RWPE1 (cell line): ENCODE results near the gene SERHL2.
"Not testable (repeated sequence)": the region's sequence is repeated elsewhere in the genome, so short reads cannot be mapped to it uniquely, and the experiment has no call there.

Experiments used
- CTCF ChIA-PET: fragments of 350-600 bp; sonication (Branson Sonifier 250); formaldehyde crosslinking; extraction: SDS; loops from one replicate; lab custom pipeline; 2021; lab: Yijun Ruan, JAX
- POLR2A ChIA-PET: fragments of 400-600 bp; formaldehyde crosslinking; extraction: SDS; loops from one replicate; lab custom pipeline; 2020; ENCODE audit warnings: antibody characterized with exemption; ENCODE audit not compliant: low non-redundant PET; lab: Yijun Ruan, JAX
- DNase-seq: peaks from one replicate; pipeline ENCODE4 v3.0.0; 2012; ENCODE audit warnings: low spot score
- H3K27ac ChIP-seq: fragments of 450-650 bp; 2 replicates; pipeline ENCODE4 v1.5.1; 2017
- CTCF ChIP-seq: fragments of 450-650 bp; conservative IDR thresholded peaks from 2 replicates; pipeline ENCODE4 v1.5.1; 2017; ENCODE audit warnings: low read depth, mild to moderate bottlenecking

SERHL2 gene

GRCh38 chr22:42562279-42562678 is 8.5 kb downstream of the SERHL2 start:
- H3K27ac ChIP-seq = no peak overlapping the region
- no peak for DNase-seq
- no peak for TF ChIP-seq CTCF
- ChIA-PET CTCF (no interaction called here), POLR2A (no interaction called here)

DNA sequence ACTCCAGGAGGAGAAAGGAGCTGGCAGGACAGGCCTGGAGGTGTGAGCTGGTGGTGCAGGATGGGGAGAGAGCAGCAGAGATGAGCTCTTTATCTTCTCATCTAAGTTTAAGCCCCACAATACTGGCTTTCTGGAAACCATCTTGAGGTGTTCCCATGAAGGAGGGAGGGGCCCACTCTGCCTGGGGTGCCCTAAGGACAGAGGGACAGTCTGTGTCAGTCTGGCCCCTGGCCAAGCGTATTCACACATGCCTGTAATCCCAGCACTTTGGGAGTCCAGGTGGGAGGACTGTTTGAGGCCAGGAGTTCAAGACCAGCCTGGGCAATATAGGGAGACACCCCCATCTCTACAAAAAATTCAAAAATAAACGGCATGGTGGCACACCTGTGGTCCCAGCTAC is 8.9 kb downstream of the SERHL2 start:
- CTCF ChIA-PET = no interaction called here
- no peak for DNase-seq
- no peak for TF ChIP-seq CTCF
- H3K27ac ChIP-seq = no peak overlapping the region
- POLR2A ChIA-PET = no interaction called here

DNA sequence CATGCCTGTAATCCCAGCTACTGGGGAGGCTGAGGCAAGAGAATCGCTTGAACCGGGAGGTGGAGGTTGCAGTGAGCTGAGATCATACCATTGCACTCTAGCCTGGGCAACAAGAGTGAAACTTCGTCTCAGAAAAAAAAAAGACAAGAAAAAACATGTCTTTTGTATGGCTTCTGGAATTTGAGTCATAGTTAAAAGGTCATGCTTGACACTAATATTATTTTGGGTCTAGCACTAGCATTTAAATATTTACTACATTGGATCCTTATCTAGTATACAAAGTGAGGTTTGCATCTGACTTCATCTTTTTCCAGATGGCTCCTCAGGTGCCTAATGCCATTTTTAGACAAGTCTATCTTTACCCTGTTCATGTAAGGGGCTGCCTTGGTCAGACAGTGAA is 10.2 kb downstream of the SERHL2 start:
- DNase-seq, POLR2A ChIA-PET, CTCF ChIA-PET, H3K27ac ChIP-seq: not testable (repeated sequence)

GRCh38 chr22:42564699-42565098 is 10.9 kb downstream of the SERHL2 start:
- POLR2A ChIA-PET = no interaction called here
- CTCF ChIA-PET = no interaction called here
- no peak overlapping the region for H3K27ac ChIP-seq
- no peak for TF ChIP-seq CTCF
- no peak for DNase-seq

- no peak for TF ChIP-seq CTCF
- CTCF ChIA-PET = no interaction called here
Observed at GRCh38 chr22:42565956-42566355, 12.2 kb downstream of the SERHL2 start.

GRCh38 chr22:42567950-42568349 is 14.2 kb downstream of the SERHL2 start:
- DNase-seq, POLR2A ChIA-PET, H3K27ac ChIP-seq: not testable (repeated sequence)
- CTCF ChIA-PET = interaction anchor here (0.6 kb wide), 1 partner anchor 187 kb away, joined by 3 read pairs; no protein-coding TSS in a partner anchor

More at GRCh38 chr22:42565956-42566355, 12.2 kb downstream of the SERHL2 start:
- POLR2A ChIA-PET = no interaction called here
- no peak overlapping the region for H3K27ac ChIP-seq
- no peak for DNase-seq

GRCh38 chr22:42570580-42570979 is 16.8 kb downstream of the SERHL2 start:
- POLR2A ChIA-PET, DNase-seq, CTCF ChIA-PET: not testable (repeated sequence)
- peak overlapping the region; percentile 40 for H3K27ac ChIP-seq

DNA sequence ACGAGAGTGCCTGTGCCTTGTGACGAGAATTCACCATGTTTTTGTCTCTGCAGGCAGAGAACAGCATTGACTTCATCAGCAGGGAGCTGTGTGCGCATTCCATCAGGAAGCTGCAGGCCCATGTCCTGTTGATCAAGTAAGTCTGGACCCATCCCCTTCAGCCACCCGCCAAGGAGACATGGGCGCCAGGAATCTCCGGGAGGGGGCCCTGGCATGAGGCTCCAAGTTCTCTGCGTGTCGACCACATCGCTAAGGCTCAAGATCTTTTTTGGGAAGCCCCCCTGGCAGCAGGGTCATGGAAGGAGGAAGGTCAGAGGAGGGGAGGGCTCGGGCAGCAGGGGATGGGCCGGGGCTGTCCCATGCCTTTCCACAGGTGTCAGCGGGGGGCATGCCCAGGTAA is 17.3 kb downstream of the SERHL2 start:
- H3K27ac ChIP-seq = peak overlapping the region; percentile 40
- DNase-seq, POLR2A ChIA-PET, CTCF ChIA-PET: not testable (repeated sequence)

GRCh38 chr22:42574046-42574445 is 20.3 kb downstream of the SERHL2 start:
- DNase-seq, H3K27ac ChIP-seq, CTCF ChIA-PET, POLR2A ChIA-PET: not testable (repeated sequence)

GRCh38 chr22:42574468-42574867 is 20.7 kb downstream of the SERHL2 start:
- H3K27ac ChIP-seq, CTCF ChIA-PET, DNase-seq, POLR2A ChIA-PET: not testable (repeated sequence)

- DNase-seq, H3K27ac ChIP-seq, CTCF ChIA-PET, POLR2A ChIA-PET: not testable (repeated sequence)
Observed at GRCh38 chr22:42575996-42576574, 22.3 kb downstream of the SERHL2 start.

- POLR2A ChIA-PET, DNase-seq, H3K27ac ChIP-seq, CTCF ChIA-PET: not testable (repeated sequence)
Observed at GRCh38 chr22:42577141-42577540, 23.4 kb downstream of the SERHL2 start.
